Epithelial cell of esophagus (primary cell): ENCODE results near the gene PGM3.

Experiments
- DNase-seq: peaks from one replicate; pipeline ENCODE4 v3.0.0; 2010; ENCODE audit warnings: low read depth
- H3K4me3 ChIP-seq: 2 replicates; pipeline ENCODE4 v1.5.1; 2011; ENCODE audit warnings: mild to moderate bottlenecking, low read length, control low read depth
- TF ChIP-seq, protein P1 (sequence below): IDR thresholded peaks from 2 replicates; pipeline ENCODE4 v1.5.1; 2011; ENCODE audit warnings: low read depth, mild to moderate bottlenecking, low read length, control low read depth, inconsistent platforms; ENCODE audit not compliant: insufficient read depth; ENCODE audit errors: missing control alignments

The PGM3 gene

DNA sequence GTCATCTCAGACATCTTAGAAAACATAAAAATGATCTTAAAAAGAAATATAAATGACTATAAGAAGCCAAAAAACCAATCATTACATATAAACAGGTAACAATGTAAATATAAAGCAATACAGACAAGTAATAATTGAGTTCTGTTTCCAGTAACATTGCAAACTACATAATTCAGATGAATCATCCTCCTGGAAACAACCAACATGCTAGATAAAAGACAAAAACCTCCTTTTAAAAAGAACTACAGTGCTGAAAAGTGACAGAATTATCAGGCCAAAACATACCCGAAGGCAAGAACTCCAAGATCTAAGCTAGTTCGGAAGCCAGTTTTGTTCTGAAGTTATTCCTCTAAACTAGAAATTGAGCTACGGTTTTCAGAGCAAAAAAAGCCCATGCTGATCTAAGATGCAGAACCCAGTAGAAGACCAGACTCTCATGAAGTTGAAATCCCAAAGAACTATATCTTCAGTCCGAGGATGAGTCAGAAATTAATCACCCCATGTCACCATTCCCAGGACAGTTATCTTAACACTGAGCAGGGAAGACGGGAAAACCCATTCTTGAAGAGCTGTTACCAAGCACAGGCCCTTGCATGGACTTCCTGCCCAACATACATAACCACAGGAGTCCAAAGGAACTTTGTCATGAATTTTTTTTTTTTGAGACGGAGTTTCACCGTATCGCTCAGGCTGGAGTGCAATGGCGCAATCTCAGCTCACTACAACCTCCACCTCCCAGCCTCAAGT is 9.8 kb downstream of the PGM3 start:
- TF ChIP-seq, protein P1, sequence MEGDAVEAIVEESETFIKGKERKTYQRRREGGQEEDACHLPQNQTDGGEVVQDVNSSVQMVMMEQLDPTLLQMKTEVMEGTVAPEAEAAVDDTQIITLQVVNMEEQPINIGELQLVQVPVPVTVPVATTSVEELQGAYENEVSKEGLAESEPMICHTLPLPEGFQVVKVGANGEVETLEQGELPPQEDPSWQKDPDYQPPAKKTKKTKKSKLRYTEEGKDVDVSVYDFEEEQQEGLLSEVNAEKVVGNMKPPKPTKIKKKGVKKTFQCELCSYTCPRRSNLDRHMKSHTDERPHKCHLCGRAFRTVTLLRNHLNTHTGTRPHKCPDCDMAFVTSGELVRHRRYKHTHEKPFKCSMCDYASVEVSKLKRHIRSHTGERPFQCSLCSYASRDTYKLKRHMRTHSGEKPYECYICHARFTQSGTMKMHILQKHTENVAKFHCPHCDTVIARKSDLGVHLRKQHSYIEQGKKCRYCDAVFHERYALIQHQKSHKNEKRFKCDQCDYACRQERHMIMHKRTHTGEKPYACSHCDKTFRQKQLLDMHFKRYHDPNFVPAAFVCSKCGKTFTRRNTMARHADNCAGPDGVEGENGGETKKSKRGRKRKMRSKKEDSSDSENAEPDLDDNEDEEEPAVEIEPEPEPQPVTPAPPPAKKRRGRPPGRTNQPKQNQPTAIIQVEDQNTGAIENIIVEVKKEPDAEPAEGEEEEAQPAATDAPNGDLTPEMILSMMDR = no peak
- no peak overlapping the region for H3K4me3 ChIP-seq
- peak; percentile 94 for DNase-seq

DNA sequence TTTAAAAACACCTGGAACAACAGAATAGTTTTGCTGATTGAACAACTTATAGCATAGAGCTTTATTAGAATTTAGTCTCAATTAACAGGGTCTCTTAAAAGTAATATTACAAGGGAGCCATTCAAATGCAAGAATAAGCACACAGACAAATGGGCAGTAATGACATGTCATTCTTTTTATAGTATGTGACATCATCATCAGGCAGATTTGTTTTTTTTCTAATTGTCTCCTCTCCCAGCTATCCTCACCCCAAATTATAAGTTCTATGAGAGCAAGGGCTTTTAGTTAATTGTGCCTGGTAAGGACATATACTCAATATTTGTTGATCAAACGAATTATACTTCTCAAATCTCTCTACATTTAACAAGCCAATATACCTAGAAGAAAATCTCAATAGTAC is 11.0 kb downstream of the PGM3 start:
- no peak for DNase-seq
- H3K4me3 ChIP-seq = no peak overlapping the region
- TF ChIP-seq, protein P1 = no peak

DNA sequence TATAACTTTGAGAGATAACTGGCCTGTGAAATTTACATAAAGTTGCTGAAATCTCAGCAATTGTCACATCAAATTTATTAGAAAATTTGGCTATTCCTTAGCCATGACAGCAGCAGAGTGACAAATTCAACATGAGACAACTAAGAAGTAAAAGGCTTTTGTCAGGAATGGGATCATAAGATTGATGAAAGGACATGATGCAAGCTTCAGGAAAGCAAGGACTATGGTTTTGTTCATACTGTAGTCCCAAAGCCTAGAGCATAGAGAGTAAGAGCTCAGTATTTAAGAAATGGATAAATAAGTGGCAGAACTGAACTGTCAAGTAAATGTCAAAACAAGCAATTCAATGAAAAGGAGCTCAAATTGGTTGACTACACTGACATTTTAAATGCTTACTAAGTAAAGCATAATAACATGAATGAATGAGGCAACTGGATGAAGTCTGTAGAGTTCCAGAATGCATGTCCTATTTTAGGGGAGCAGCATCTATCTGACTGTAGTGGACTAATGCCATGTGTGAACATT is 12.6 kb downstream of the PGM3 start:
- no peak overlapping the region for H3K4me3 ChIP-seq

DNA sequence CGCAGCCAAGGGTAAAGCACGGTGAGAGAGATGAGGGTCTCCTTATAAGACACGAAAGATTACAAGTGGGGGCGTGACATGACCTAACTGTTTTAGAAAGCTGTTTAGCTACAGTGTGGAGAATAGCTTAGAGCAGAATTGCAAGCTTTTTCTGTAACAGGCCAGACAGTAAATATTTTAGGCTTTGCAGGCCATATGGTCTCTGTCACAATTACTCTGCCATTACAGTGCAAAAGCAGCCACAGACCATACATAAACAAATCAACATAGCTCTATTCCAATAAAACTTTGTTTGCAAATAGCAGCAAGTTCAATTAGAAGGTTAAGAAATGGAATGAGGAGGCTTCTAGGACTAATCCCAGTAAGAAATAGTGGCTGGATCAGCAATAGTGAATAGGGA is 16.8 kb downstream of the PGM3 start:
- no peak for DNase-seq
- TF ChIP-seq, protein P1 = no peak
- H3K4me3 ChIP-seq = no peak overlapping the region

More for the DNA sequence above, 12.6 kb downstream of the PGM3 start:
- DNase-seq = no peak
- TF ChIP-seq, protein P1 = no peak

DNA sequence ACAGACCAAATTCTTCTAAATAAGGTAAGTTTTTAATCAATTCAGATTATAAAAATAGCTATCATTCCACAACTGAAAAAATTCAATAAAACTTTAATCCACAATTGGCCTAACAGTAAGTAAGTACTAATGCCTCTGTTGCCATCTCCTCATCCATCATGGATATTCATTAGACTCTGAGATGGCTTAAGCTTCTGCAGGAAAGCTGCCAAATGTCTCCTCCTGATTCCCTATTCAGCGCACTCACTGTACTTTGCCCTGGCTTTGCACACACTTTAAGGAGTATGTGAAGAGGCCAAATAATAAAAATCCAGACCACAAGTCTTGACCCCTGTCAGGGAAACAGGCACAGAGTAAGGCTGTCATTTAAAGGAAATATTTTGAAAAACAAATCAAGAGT is 23.6 kb downstream of the PGM3 start:
- TF ChIP-seq, protein P1 = no peak

DNA sequence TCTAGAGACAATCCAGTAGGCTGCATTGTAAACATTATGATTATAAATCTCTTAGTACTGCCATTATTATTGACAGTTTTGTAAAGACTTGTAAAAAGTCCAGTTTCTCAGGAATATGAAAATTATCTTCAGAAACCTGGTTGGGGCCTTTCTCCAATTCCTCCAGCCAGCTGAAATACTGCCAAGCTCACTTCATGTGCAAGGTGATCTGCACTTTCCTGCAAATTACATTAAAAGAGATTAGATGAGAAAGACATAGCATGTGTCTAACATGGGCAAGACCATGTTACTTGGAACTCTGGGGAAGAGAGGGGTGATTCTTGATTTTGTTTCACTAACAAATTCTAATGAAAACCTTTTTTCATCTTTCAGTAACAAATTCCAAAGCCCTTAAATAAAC is 24.0 kb downstream of the PGM3 start:
- no peak overlapping the region for H3K4me3 ChIP-seq
- TF ChIP-seq, protein P1 = no peak
- DNase-seq = no peak

More for the DNA sequence above, 23.6 kb downstream of the PGM3 start:
- DNase-seq = no peak
- H3K4me3 ChIP-seq = no peak overlapping the region

DNA sequence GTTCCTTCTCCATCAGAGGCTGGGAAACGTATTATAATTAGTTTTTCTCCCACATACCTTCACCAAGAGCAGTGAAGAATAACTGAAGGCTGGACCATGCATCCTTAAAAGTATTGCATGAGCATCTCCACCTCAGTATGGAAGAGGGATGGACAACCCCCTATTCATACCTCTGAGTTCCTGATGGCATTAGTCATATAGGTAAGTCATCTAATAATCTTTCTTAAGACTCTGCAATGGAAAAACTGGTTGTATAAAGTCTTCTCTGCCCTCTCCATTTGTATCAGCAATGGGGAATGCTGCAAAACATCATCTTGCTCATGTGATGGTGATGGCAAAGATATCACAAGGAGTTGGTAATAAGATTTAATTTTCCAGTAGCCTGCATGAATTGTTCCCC is 24.5 kb downstream of the PGM3 start:
- TF ChIP-seq, protein P1 = no peak
- DNase-seq = peak; percentile 73

More for the DNA sequence above, 24.5 kb downstream of the PGM3 start:
- H3K4me3 ChIP-seq = no peak overlapping the region
